Fibroblast of the aortic adventitia (primary cell): Measurements from ENCODE around the gene CHD1. TPM values are rescaled to one million over a fixed set of nuclear protein-coding genes. Genes with fewer than 3 reads are reported as not detected.
A peak's percentile ranks its signal among the peaks of the same experiment; 100 is the strongest.

ENCODE experiments used
- DNase-seq: peaks from one replicate; pipeline ENCODE4 v3.0.0-alpha.2; 2010; ENCODE audit warnings: low read depth
- H3K4me3 ChIP-seq: 2 replicates; pipeline ENCODE4 v1.5.1; 2011; ENCODE audit warnings: low read depth, mild to moderate bottlenecking, control low read depth, low read length, moderate library complexity
- total RNA-seq: library from RNA; depleted of rRNA; stranded (reverse); fragments of >200 nt; gene quantifications from 2 replicates; pipeline ENCODE4 v1.2.3, GENCODE V29; 2012; ENCODE audit warnings: low replicate concordance
- TF ChIP-seq, protein P1 (sequence below): IDR thresholded peaks from 2 replicates; pipeline ENCODE4 v1.5.1; 2011; ENCODE audit warnings: mild to moderate bottlenecking, low read length, control low read depth, inconsistent platforms; ENCODE audit not compliant: insufficient read depth

The CHD1 gene
- total RNA-seq, 1 donor: 44.4 TPM

DNA sequence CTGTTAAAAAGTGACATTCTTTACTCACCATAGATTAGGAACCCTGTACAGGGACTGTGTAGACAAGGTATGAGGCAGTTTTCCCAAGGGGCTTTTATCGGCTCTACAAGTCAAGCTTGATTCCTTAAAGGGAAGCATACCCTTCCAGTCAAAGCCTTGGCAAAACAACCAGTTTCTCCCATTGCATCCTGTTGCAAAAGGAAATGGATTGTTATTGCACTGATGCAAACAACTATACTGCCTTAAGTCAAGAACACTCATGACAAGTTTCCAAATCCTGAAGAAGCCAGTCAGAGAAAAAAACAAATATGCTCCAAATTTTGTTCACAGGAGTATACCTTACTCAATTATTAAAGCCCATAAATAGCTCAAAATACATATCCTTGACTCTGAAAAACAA lies 87.9 kb downstream of the CHD1 start:
- H3K4me3 ChIP-seq: no peak overlapping the region
- TF ChIP-seq, protein P1, sequence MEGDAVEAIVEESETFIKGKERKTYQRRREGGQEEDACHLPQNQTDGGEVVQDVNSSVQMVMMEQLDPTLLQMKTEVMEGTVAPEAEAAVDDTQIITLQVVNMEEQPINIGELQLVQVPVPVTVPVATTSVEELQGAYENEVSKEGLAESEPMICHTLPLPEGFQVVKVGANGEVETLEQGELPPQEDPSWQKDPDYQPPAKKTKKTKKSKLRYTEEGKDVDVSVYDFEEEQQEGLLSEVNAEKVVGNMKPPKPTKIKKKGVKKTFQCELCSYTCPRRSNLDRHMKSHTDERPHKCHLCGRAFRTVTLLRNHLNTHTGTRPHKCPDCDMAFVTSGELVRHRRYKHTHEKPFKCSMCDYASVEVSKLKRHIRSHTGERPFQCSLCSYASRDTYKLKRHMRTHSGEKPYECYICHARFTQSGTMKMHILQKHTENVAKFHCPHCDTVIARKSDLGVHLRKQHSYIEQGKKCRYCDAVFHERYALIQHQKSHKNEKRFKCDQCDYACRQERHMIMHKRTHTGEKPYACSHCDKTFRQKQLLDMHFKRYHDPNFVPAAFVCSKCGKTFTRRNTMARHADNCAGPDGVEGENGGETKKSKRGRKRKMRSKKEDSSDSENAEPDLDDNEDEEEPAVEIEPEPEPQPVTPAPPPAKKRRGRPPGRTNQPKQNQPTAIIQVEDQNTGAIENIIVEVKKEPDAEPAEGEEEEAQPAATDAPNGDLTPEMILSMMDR: no peak
- DNase-seq: no peak

DNA sequence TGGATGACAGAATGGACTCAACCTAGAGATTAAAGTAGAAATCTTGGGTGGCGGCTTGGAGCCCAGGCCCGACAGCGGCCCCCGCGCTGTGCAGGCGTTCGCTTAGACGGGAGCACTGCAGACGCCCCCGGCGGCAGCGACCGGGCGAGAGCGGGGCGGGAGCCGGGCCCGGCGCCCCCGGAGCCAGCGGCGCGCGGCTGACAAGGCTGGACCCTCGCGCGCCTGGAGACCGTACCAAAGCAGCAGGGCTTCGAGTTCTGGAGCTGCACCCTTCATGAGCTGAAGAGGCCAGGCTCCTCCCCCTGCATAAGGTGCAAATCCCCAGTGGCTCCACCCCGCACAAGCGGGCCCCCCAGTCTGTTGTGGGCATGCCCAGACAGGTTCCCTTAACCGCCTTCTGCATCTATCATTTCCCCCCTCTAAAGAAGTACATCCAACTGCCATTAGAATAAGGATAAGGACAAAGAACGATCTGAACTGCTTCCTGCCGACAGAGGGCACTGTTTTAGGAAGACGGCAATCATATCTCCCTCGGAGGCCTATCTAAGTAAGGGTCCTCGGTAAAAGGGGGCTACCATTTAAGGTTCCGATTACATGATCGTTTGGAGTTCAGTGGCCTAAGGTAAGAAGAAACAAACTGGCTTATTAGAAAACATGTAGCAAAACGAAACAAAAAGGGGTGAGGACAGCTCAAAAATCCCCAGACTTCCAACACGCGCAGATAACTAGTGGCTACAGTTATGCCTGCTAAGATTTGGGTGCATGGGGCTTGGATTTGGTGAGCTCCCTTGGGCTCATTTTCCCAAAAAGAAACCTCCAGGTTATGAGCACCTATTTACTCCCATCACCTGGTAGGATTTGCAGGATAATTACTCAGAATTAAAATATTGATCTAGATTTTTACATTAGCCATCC lies 89.1 kb downstream of the CHD1 start:
- DNase-seq: peak; percentile 8
- H3K4me3 ChIP-seq: no peak overlapping the region
- TF ChIP-seq, protein P1: peak; percentile 36

DNA sequence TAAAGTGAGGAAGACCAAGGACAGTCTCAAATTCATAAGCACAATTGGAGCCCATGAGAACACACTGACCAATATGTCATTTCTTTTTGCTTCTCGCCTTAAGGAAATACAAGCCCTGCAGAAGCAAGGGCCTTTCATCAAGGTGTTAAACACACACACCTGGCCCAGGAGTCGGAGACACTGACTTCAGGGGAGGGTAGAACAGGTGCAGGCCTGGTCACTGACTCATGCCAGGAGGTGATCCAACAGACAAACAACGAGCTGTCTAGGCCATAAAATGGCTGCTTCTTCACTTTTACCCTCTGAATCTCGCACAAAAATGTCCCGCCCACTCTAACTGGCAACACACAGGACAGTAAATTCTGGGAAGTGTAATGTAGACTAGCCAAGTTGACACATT lies 92.6 kb downstream of the CHD1 start:
- TF ChIP-seq, protein P1: no peak
- H3K4me3 ChIP-seq: no peak overlapping the region
- DNase-seq: peak; percentile 17

DNA sequence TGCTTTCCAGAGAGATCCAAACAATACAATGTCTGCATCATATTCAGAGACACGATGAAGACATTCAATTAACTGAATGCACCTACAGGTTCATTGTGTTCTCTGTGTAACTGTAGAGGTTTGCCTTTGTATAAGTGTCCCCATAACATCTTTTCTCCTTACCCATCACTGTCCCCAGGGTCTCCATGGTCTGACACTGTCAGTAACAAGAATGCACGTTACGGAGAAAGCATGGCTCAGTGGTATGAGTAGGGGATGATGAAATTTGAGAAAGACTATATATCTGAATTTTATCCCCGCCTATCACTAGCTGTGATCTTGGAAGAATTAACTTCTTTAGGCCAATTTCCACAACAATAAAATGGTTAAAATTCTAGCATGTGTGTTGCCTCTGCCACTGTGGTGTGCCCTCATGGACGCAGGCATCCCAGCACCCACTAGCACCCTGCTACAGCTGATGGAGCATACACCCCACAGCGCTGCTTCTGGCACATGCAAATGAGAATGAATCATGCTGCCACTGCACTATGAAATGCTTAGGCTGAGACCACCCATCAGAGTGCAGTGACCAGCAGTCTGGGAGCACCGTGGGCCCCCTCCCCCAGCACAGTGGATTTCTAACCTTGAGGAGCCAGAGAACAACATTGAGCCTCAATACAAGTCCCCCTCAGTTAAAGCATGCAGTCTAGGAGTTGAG lies 101.1 kb downstream of the CHD1 start:
- TF ChIP-seq, protein P1: no peak
- no peak overlapping the region for H3K4me3 ChIP-seq
- no peak for DNase-seq

DNA sequence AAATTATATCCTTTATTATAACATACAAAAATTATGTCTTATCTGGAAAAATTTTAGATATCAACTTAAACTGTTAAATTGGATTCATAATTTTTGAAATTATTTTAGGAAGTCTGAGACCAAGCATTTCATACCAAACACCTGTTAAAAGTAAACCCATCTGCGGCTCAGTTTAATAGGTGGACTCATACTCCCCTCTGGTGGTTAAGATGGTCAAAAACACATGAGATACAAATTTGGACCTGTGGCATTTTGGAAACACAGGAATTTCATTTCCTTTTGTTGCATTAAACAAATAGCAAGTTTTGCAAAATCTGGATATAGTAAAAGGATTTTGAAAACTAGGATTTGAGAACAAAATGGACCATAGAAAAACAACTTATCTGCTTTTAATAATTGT lies 101.6 kb downstream of the CHD1 start:
- TF ChIP-seq, protein P1: peak; percentile 50
- DNase-seq: peak; percentile 73
- H3K4me3 ChIP-seq: no peak overlapping the region

DNA sequence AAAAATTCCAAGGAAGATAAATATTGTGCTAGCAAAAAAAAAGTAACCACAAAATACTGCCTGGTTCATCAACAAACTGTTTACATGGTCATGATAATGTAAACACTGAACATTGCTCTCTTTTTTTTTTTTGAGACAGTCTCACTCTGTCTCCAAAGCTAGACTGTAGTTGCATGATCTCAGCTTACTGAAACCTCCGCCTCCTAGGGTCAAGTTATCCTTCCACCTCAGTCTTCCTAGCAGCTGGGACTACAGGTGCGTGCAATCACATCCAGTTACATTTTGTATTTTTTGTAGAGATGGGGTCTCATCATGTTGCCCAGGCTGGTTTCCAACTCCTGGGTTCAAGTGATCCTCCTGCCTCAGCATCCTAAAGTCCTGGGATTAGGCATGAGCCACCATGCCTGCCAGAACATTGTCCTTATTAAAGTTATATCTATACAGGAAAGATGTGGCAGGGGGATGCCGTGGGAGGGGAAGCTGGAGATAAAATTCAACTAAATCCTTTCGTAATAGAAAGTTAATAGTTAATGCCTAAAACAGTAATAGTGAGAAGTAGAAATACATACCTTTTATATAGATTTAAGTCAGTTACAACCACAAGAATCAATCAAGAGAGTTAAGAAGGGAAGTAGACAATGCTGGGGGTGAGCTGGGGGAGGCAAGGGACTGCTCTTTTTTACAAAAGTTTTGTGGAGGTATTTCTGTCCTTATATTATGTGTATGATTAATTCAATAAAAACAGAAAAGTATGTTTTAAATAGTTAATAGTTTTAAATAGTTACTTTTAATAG lies 103.0 kb downstream of the CHD1 start:
- no peak for DNase-seq
- TF ChIP-seq, protein P1: no peak
- no peak overlapping the region for H3K4me3 ChIP-seq
